ENCODE measurements around the gene CHST2. TPM values are rescaled to one million over a fixed set of nuclear protein-coding genes. Genes with fewer than 3 reads are reported as not detected.

Gene CHST2
- total RNA-seq, 1 experiment from 2014 or later, result 0.26 TPM

GRCh38 chr3:143160437-143160836 is 40.9 kb downstream of the CHST2 start:
- no peak overlapping the region for H3K27ac ChIP-seq (ENCODE audit: low read length)
- CTCF ChIA-PET, result no interaction called here
- ATAC-seq (no peak), DNase-seq (ENCODE audit: low read depth, low spot score) (no peak)
- POLR2A ChIA-PET, result no interaction called here
- in situ Hi-C loops (cut with HindIII; ENCODE audit: low pct_unique_long_range_greater_than_20kb, low sequenced_read_pairs), result no loop called here
- H3K4me3 ChIP-seq (ENCODE audit: low read depth in 2 of 2, low read length in 2 of 2), result no peak overlapping the region
- no peaks in the 10 kb centered on the region for H3K9me3 ChIP-seq (ENCODE audit: control insufficient read depth, insufficient read depth, low read depth, low read length)
- intact Hi-C loops (cut with micrococcal nuclease; ENCODE audit: unreplicated experiment), result no loop called here
- H3K27me3 ChIP-seq (ENCODE audit: control insufficient read depth, insufficient read depth, low read length), result peaks cover 4% of the 10 kb centered on the region
- no peaks in the 10 kb centered on the region for H3K4me1 ChIP-seq (ENCODE audit: control insufficient read depth, insufficient read depth, low read length)
- no TSS peak for BruUV-seq (replicated peaks)
- TF ChIP-seq POLR2AphosphoS5 (IDR thresholded peaks at IDR 0.05; ENCODE audit: low read depth, low read length), result no peak
- TF ChIP-seq, protein P1, sequence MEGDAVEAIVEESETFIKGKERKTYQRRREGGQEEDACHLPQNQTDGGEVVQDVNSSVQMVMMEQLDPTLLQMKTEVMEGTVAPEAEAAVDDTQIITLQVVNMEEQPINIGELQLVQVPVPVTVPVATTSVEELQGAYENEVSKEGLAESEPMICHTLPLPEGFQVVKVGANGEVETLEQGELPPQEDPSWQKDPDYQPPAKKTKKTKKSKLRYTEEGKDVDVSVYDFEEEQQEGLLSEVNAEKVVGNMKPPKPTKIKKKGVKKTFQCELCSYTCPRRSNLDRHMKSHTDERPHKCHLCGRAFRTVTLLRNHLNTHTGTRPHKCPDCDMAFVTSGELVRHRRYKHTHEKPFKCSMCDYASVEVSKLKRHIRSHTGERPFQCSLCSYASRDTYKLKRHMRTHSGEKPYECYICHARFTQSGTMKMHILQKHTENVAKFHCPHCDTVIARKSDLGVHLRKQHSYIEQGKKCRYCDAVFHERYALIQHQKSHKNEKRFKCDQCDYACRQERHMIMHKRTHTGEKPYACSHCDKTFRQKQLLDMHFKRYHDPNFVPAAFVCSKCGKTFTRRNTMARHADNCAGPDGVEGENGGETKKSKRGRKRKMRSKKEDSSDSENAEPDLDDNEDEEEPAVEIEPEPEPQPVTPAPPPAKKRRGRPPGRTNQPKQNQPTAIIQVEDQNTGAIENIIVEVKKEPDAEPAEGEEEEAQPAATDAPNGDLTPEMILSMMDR (IDR thresholded peaks at IDR 0.05), result no peak
- no peak for TF ChIP-seq REST (IDR thresholded peaks at IDR 0.05; ENCODE audit: insufficient read depth in 1 of 2, low read depth in 2 of 2, low read length in 1 of 2)
- TF ChIP-seq TCF7L2 (IDR thresholded peaks at IDR 0.05; ENCODE audit: low read depth, low read length), result no peak
- TF ChIP-seq SIN3A (IDR thresholded peaks at IDR 0.05; ENCODE audit: borderline replicate concordance, insufficient read depth, low read depth, low read length), result no peak
- H3K36me3 ChIP-seq (ENCODE audit: control insufficient read depth, insufficient read depth, low read length), result no peaks in the 10 kb centered on the region

DNA sequence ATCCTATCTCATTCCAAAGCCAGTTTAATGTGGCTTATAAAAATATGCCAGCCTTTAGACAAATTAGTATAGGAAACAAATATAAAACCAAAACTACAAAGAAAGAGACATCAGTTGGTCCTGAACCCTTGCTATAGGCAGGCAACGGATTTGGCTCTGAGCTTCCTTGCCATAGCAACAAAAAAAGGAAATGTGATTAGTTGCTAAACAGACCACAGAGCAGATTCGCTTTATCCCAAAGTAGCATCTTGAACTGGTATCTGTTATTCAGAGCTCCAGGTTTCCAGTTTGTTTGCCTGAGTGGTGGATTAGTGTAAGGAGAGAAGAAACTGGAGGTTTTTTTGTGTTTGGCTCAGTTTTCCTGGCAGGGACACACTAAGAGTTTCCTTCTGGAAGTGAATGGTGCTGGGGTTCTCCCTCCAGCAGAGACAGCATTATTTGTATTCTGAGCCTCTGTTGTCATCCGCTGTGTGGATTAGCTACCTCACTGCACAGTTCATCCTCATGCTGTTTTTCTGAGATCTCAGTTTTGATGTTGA is 44.1 kb downstream of the CHST2 start:
- TF ChIP-seq POLR2AphosphoS5 (IDR thresholded peaks at IDR 0.05; ENCODE audit: low read depth, low read length), result no peak
- TF ChIP-seq REST (IDR thresholded peaks at IDR 0.05; ENCODE audit: insufficient read depth in 1 of 2, low read depth in 2 of 2, low read length in 1 of 2), result no peak
- no peak for TF ChIP-seq SIN3A (IDR thresholded peaks at IDR 0.05; ENCODE audit: borderline replicate concordance, insufficient read depth, low read depth, low read length)
- no peak for TF ChIP-seq TCF7L2 (IDR thresholded peaks at IDR 0.05; ENCODE audit: low read depth, low read length)
- TF ChIP-seq, protein P1 (IDR thresholded peaks at IDR 0.05), result no peak
- Histone ChIP-seq H3K27ac (ENCODE audit: low read length) (no peak overlapping the region), H3K36me3 (ENCODE audit: control insufficient read depth, insufficient read depth, low read length) (no peaks in the 10 kb centered on the region), H3K4me3 (ENCODE audit: low read depth in 2 of 2, low read length in 2 of 2) (no peak overlapping the region), H3K27me3 (ENCODE audit: control insufficient read depth, insufficient read depth, low read length) (peaks cover 4% of the 10 kb centered on the region), H3K4me1 (ENCODE audit: control insufficient read depth, insufficient read depth, low read length) (no peaks in the 10 kb centered on the region), H3K9me3 (ENCODE audit: control insufficient read depth, insufficient read depth, low read depth, low read length) (no peaks in the 10 kb centered on the region)
- in situ Hi-C loops (cut with HindIII; ENCODE audit: low pct_unique_long_range_greater_than_20kb, low sequenced_read_pairs), result no loop called here
- ChIA-PET POLR2A (no interaction called here), CTCF (no interaction called here)
- DNase-seq (ENCODE audit: low read depth, low spot score), result no peak
- no peak for ATAC-seq
- BruUV-seq (replicated peaks), result no TSS peak
- intact Hi-C loops (cut with micrococcal nuclease; ENCODE audit: unreplicated experiment), result no loop called here
